Endothelial cell of hepatic sinusoid (primary cell): ENCODE measurements around the gene CHRNA7.
"Not testable (repeated sequence)": the region's sequence is repeated elsewhere in the genome, so short reads cannot be mapped to it uniquely, and the experiment has no call there.

Experiments
- in situ Hi-C: cut with HindIII; loops from 2 replicates; pipeline ENCODE4 v1.10.0; 2017; ENCODE audit warnings: low sequenced_read_pairs

Gene CHRNA7

DNA sequence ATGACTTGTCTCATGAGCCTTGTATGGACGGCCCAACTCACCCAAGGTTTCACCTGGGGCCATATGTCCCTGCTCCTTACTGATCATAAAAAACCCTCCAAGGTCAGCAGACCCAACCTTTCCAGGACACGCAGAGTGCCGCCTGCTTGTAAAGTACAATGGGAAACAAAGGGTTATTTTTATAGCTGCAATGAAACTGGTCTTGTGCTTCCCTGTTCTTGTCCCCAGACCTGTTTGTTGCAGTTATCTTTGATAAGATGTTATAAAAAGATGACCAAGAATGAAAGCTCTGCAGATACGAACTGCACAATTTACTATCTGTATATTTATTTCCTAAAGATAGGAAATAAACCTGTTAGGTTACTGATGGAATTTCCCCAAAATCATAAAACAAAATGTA is 136.0 kb downstream of the CHRNA7 start:
- in situ Hi-C loops: not testable (repeated sequence)

DNA sequence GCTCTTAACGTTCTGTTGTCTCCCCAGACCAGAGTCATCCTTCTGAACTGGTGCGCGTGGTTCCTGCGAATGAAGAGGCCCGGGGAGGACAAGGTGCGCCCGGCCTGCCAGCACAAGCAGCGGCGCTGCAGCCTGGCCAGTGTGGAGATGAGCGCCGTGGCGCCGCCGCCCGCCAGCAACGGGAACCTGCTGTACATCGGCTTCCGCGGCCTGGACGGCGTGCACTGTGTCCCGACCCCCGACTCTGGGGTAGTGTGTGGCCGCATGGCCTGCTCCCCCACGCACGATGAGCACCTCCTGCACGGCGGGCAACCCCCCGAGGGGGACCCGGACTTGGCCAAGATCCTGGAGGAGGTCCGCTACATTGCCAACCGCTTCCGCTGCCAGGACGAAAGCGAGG is 137.6 kb downstream of the CHRNA7 start:
- in situ Hi-C loops: not testable (repeated sequence)

DNA sequence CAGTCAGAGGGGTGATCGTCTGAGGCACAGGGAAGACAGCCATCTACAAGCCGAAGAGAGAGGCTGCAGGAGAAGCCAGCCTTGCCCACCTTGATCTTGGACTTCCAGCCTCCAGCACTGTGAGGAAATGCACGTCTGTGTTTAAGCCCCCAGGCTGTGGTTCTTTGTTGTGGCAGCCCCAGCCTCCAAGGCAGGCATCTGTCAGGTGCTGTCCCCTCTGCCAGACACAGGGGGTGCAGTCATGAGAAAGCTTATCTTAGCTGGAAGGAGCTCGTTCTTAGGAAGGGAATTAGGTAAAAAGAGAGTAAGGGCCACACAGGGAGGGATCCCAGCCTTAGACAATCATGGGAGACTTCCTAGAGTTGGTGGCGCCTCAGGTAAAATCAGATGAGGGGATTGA is 150.3 kb downstream of the CHRNA7 start:
- in situ Hi-C loops: not testable (repeated sequence)

DNA sequence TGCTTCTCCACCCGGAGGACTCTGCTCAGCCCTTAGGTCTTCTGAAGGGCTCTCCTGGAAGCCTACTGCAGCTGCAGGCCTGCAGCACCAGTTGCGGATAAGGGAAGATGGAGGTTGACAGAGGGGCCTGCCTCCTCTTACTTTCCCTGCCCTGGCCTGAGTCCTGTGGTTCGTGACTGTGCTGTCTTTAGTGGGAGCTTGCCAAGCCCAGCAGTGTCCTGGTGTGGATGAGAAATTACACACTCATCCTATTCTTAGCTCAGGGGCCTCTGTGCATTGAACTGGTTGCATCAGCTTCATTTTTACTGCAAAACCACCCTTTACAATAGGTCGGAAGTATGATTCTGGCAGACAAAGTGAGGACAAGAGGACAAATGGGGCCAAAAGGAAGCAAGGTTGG is 163.5 kb downstream of the CHRNA7 start:
- in situ Hi-C loops: not testable (repeated sequence)

DNA sequence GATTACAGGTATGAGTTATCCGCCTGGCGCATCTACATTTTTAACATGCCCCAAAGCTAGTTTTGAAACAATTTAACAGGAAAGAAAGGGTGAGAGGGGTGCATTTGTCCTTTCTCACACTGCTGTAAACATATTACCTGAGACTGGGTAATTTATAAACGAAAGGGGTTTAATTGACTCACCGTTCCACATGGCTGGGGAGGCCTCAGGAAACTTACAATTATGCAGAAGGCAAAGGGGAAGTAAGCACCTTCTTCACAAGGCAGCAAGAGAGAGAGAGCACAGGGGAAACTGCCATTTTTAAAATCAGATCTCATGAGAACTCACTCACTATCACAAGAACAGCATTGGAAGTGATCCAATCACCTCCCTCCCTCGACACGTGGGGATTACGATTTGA is 165.9 kb downstream of the CHRNA7 start:
- in situ Hi-C loops: not testable (repeated sequence)

DNA sequence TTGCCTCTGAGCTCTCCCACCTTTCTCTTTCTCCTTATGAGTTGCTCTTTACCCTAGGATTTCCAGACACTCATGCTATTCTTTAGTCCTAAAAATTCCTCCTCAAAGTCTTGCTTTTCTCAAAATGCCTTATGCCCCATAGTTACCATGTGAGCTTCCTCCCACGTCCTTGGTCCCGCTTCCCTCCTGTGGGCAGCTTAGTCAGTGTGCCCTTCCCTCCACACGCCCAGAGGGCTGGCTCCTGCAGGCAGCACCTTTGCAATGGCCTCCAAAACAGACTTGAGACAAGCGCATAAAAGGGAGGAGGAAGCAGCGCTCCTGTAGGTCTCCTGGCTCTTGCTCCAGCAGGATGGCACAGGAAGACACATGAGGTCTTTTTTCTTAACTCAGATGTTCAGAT is 168.6 kb downstream of the CHRNA7 start:
- in situ Hi-C loops: not testable (repeated sequence)

DNA sequence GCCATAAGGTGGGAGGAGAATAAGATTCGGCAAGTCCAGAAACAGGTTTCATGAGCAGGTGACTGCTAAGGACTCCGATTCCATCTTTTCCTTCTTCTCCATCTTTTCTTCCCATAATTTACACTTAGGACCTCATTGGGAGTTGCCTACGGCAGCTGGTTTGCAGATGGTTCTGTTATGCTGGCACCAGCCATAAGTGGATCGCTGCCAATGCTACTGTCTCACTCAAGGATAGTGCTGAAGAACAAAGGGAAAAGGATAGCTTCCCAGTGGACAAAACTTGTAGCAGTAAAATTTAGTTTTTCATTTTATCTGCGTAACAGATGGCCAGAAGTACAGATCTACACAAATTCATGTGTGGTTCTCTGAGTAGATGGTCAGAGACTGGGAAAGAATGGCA is 178.8 kb downstream of the CHRNA7 start:
- in situ Hi-C loops: not testable (repeated sequence)

DNA sequence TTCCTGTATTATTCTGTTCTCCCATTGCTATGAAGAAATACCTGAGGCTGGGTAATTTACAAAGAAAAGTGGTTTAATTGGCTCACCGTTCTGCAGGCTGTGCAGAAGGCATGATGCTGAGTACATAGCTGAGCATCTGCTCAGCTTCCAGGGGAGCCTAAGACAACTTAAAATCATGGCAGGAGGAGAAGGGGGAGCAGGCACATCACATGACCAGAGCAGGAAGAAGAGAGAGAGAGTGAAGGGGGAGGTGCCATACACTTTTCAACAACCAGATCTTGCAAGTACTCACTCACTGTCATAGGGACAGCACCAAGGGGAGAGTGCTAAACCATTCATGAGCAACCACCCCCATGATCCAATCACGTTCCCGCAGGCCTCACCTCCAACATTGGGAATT is 188.4 kb downstream of the CHRNA7 start:
- in situ Hi-C loops: no loop called here
